ENCODE measurements around the gene POMGNT2.

POMGNT2 gene

GRCh38 chr3:43038010-43038409, 67.9 kb downstream of the POMGNT2 start:
- TF ChIP-seq CTCF (IDR thresholded peaks at IDR 0.05; ENCODE audit: insufficient read depth, low read depth, low read length, missing control alignments), result no peak
- H3K4me3 ChIP-seq (ENCODE audit: low read length), result no peak overlapping the region
- no peak for DNase-seq (ENCODE audit: low read depth)

- no peak for DNase-seq (ENCODE audit: low read depth)
- H3K4me3 ChIP-seq (ENCODE audit: low read length), result no peak overlapping the region
- TF ChIP-seq CTCF (IDR thresholded peaks at IDR 0.05; ENCODE audit: insufficient read depth, low read depth, low read length, missing control alignments), result no peak
Measured at GRCh38 chr3:43036621-43037423, 69.1 kb downstream of the POMGNT2 start.

- no peak for DNase-seq (ENCODE audit: low read depth)
- no peak for TF ChIP-seq CTCF (IDR thresholded peaks at IDR 0.05; ENCODE audit: insufficient read depth, low read depth, low read length, missing control alignments)
- H3K4me3 ChIP-seq (ENCODE audit: low read length), result no peak overlapping the region
Measured at GRCh38 chr3:43035801-43036365, 70.0 kb downstream of the POMGNT2 start.

DNA sequence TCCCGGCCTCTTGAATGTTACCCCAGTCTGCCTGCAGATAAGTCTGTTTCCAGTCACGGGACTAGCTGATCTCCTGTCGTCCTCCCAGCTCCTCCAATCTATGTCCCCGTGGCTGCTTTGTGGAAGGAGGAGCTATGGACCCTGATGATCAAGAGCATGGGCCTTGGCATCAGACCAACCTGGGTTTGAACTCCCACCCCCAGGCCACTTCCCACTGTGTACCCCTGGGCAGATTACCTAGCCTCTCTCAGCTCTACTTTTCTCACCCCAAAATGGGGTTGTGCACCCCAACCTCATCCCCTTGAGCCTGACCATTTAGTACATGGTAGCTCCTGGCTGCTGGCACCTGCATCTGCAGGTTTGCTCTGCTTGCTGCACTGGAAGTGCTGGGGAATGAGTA, 71.0 kb downstream of the POMGNT2 start:
- no peak for TF ChIP-seq CTCF (IDR thresholded peaks at IDR 0.05; ENCODE audit: insufficient read depth, low read depth, low read length, missing control alignments)
- H3K4me3 ChIP-seq (ENCODE audit: low read length), result no peak overlapping the region
- DNase-seq (ENCODE audit: low read depth), result no peak

- DNase-seq (ENCODE audit: low read depth), result no peak
- no peak overlapping the region for H3K4me3 ChIP-seq (ENCODE audit: low read length)
- no peak for TF ChIP-seq CTCF (IDR thresholded peaks at IDR 0.05; ENCODE audit: insufficient read depth, low read depth, low read length, missing control alignments)
Measured at GRCh38 chr3:43034200-43034599, 71.7 kb downstream of the POMGNT2 start.

DNA sequence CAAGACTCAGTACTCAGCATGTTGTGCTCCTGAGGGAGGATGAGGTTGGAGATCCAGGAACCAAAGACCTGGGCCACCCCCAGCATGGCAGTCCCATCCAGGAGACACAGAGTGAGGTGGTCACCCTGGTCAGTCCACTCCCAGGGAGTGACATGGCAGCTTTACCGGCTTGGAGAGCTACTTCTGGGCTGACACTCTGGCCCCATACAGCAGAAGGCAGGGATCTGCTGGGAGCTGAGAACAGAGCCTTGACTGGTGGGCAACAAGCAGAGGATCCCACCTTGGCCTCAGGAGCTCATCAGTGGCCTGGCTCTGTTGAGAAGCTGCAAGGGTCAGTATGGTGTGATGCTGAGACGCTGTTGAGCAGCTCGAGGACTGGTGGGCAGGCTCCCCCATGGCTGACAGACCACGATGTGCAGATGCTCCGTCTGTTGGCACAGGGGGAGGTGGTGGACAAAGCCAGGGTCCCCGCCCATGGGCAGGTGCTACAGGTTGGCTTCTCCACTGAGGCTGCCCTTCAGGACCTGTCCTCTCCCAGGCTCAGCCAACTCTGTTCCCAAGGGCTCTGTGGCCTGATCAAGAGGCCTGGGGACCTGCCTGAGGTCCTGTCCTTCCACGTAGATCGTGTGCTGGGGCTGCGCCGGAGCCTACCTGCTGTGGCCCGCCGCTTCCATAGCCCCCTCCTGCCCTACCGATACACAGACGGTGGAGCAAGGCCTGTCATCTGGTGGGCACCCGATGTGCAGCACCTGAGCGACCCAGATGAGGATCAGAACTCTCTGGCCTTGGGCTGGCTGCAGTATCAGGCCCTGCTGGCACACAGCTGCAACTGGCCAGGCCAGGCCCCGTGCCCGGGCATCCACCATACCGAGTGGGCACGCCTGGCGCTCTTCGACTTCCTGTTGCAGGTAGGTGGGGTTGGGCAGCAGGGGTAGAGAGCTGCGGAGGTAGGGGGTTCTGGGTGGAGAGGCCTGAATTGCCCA, 72.9 kb downstream of the POMGNT2 start:
- no peak overlapping the region for H3K4me3 ChIP-seq (ENCODE audit: low read length)
- no peak for DNase-seq (ENCODE audit: low read depth)
- no peak for TF ChIP-seq CTCF (IDR thresholded peaks at IDR 0.05; ENCODE audit: insufficient read depth, low read depth, low read length, missing control alignments)

All from epithelial cell of esophagus (primary cell).